ENCODE measurements around the gene PLK2. TPM values are rescaled to one million over a fixed set of nuclear protein-coding genes. Genes with fewer than 3 reads are reported as not detected.

The PLK2 gene
- total RNA-seq, 1 experiment from 2014 or later: 258 TPM

GRCh38 chr5:58407042-58407719 is 52.7 kb downstream of the PLK2 start:
- Histone ChIP-seq H3K4me1 (ENCODE audit: control insufficient read depth, insufficient read depth, low read length) (no peaks in the 10 kb centered on the region), H3K36me3 (ENCODE audit: control insufficient read depth, insufficient read depth, low read length) (no peaks in the 10 kb centered on the region), H3K27ac (ENCODE audit: low read length) (no peak overlapping the region), H3K4me3 (ENCODE audit: low read depth in 2 of 2, low read length in 2 of 2) (no peak overlapping the region), H3K27me3 (ENCODE audit: control insufficient read depth, insufficient read depth, low read length) (no peaks in the 10 kb centered on the region), H3K9me3 (ENCODE audit: control insufficient read depth, insufficient read depth, low read depth, low read length) (no peaks in the 10 kb centered on the region)
- POLR2A ChIA-PET: no interaction called here
- in situ Hi-C loops (cut with HindIII; ENCODE audit: low pct_unique_long_range_greater_than_20kb, low sequenced_read_pairs): no loop called here
- no peak for TF ChIP-seq TCF7L2 (IDR thresholded peaks at IDR 0.05; ENCODE audit: low read depth, low read length)
- TF ChIP-seq CTCF (IDR thresholded peaks at IDR 0.05): no peak
- TF ChIP-seq REST (IDR thresholded peaks at IDR 0.05; ENCODE audit: insufficient read depth in 1 of 2, low read depth in 2 of 2, low read length in 1 of 2): no peak
- ATAC-seq: no peak
- intact Hi-C loops (cut with micrococcal nuclease; ENCODE audit: unreplicated experiment): no loop called here
- peak; percentile 25 for DNase-seq (ENCODE audit: low read depth, low spot score)
- BruUV-seq (replicated peaks): no TSS peak
- CTCF ChIA-PET: no interaction called here

GRCh38 chr5:58406394-58406793 is 53.5 kb downstream of the PLK2 start:
- intact Hi-C loops (cut with micrococcal nuclease; ENCODE audit: unreplicated experiment) (no loop called here), in situ Hi-C loops (cut with HindIII; ENCODE audit: low pct_unique_long_range_greater_than_20kb, low sequenced_read_pairs) (no loop called here)
- ChIA-PET POLR2A (no interaction called here), CTCF (no interaction called here)
- Histone ChIP-seq H3K4me3 (ENCODE audit: low read depth in 2 of 2, low read length in 2 of 2) (no peak overlapping the region), H3K4me1 (ENCODE audit: control insufficient read depth, insufficient read depth, low read length) (no peaks in the 10 kb centered on the region), H3K36me3 (ENCODE audit: control insufficient read depth, insufficient read depth, low read length) (no peaks in the 10 kb centered on the region), H3K27me3 (ENCODE audit: control insufficient read depth, insufficient read depth, low read length) (no peaks in the 10 kb centered on the region), H3K9me3 (ENCODE audit: control insufficient read depth, insufficient read depth, low read depth, low read length) (no peaks in the 10 kb centered on the region), H3K27ac (ENCODE audit: low read length) (no peak overlapping the region)
- no TSS peak for BruUV-seq (replicated peaks)
- DNase-seq (ENCODE audit: low read depth, low spot score): no peak
- no peak for TF ChIP-seq POLR2AphosphoS5 (IDR thresholded peaks at IDR 0.05; ENCODE audit: low read depth, low read length)
- no peak for TF ChIP-seq CTCF (IDR thresholded peaks at IDR 0.05)
- no peak for TF ChIP-seq TCF7L2 (IDR thresholded peaks at IDR 0.05; ENCODE audit: low read depth, low read length)
- no peak for TF ChIP-seq REST (IDR thresholded peaks at IDR 0.05; ENCODE audit: insufficient read depth in 1 of 2, low read depth in 2 of 2, low read length in 1 of 2)
- no peak for TF ChIP-seq SIN3A (IDR thresholded peaks at IDR 0.05; ENCODE audit: borderline replicate concordance, insufficient read depth, low read depth, low read length)
- ATAC-seq: no peak

All from Panc1 (cell line).